Endothelial cell of umbilical vein (primary cell): ENCODE measurements around the gene EHMT1. TPM values are rescaled to one million over a fixed set of nuclear protein-coding genes. Genes with fewer than 3 reads are reported as not detected.

ENCODE experiments used
- BruUV-seq: library from RNA; stranded (reverse); fragments of 400-500 nt; replicated peaks from 2 replicates; lab custom pipeline; 2021; lab: Mats Ljungman, UMichigan
- CTCF ChIA-PET: fragments of 300-600, 350-600 bp; sonication (Branson Sonifier 250); formaldehyde crosslinking; loops from one replicate; lab custom pipeline; 2021; ENCODE audit warnings: antibody characterized with exemption, inconsistent platforms; lab: Charles Lee
- POLR2A ChIA-PET: fragments of 300-600, 350-600 bp; sonication (Branson Sonifier 250); formaldehyde crosslinking; loops from one replicate; lab custom pipeline; 2021; ENCODE audit warnings: antibody characterized with exemption, inconsistent platforms; lab: Charles Lee
- DNase-seq: peaks from one replicate; pipeline ENCODE4 v3.0.0-alpha.2; 2011; ENCODE audit warnings: low read depth, low spot score
- FAIRE-seq: peaks from 2 replicates; lab custom pipeline; 2011; peaks lifted over from hg19 to GRCh38; lab: Jason Lieb, UNC
- H2AFZ ChIP-seq: 2 replicates; pipeline ENCODE4 v1.6.0; 2012; ENCODE audit warnings: low read depth, low read length, control low read depth, inconsistent platforms
- H3K27ac ChIP-seq: 2 replicates; pipeline ENCODE4 v1.5.1; 2011; ENCODE audit warnings: low read depth, mild to moderate bottlenecking, control low read depth, low read length, moderate library complexity; ENCODE audit not compliant: insufficient read depth
- H3K27me3 ChIP-seq, 2 experiments: 2 replicates each; pipeline versions ENCODE4 v1.6.0 to v1.6.1; 2011; ENCODE audit warnings: low read length in 2 of 2, mixed read lengths in 1 of 2; ENCODE audit not compliant: control insufficient read depth in 2 of 2, insufficient read depth in 2 of 2
- H3K36me3 ChIP-seq, 2 experiments: 2 replicates in 1 of 2; 3 replicates in 1 of 2; pipeline ENCODE4 v1.5.1; 2011; ENCODE audit warnings: low read length in 2 of 2, mild to moderate bottlenecking in 1 of 2, moderate library complexity in 1 of 2; ENCODE audit not compliant: control insufficient read depth in 2 of 2, insufficient read depth in 2 of 2; ENCODE audit errors: extremely low read depth in 1 of 2
- H3K4me1 ChIP-seq: 3 replicates; pipeline ENCODE4 v1.5.1; 2011; ENCODE audit warnings: mild to moderate bottlenecking, low read length; ENCODE audit not compliant: control insufficient read depth, insufficient read depth; ENCODE audit errors: extremely low read depth
- H3K4me2 ChIP-seq: 2 replicates; pipeline ENCODE4 v1.6.1; 2011; ENCODE audit warnings: low read length, control low read depth, mixed read lengths; ENCODE audit not compliant: insufficient read depth
- H3K4me3 ChIP-seq, 3 experiments: fragments of 200-600 bp in 1 of 3; sonication (generic), shearing (Covaris generic) in 1 of 3; replicated peaks in 1 of 3; 2 replicates each; pipeline ENCODE4 v1.5.1; 2011 to 2016; ENCODE audit warnings: control low read depth in 3 of 3, low read length in 3 of 3, mild to moderate bottlenecking in 2 of 3, inconsistent platforms in 1 of 3, low read depth in 1 of 3, moderate library complexity in 1 of 3; ENCODE audit not compliant: insufficient read depth in 1 of 3
- H3K79me2 ChIP-seq: 2 replicates; pipeline ENCODE4 v1.6.0; 2012; ENCODE audit warnings: low read length, inconsistent platforms; ENCODE audit not compliant: control insufficient read depth, insufficient read depth
- H3K9ac ChIP-seq: replicated peaks from 2 replicates; pipeline ENCODE3; 2011; ENCODE audit warnings: low read length, control low read depth; ENCODE audit not compliant: insufficient read depth; ENCODE audit errors: extremely low read depth
- H3K9me1 ChIP-seq: replicated peaks from 3 replicates; pipeline ENCODE4 v1.6.0; 2011; ENCODE audit warnings: mild to moderate bottlenecking, low read length; ENCODE audit not compliant: control insufficient read depth, insufficient read depth; ENCODE audit errors: extremely low read depth
- H3K9me3 ChIP-seq: replicated peaks from 2 replicates; pipeline ENCODE4 v1.5.1; 2012; ENCODE audit warnings: low read length, inconsistent platforms; ENCODE audit not compliant: control insufficient read depth, insufficient read depth
- H4K20me1 ChIP-seq: replicated peaks from 2 replicates; pipeline ENCODE3; 2011; ENCODE audit warnings: mild to moderate bottlenecking, low read length; ENCODE audit not compliant: control insufficient read depth, insufficient read depth; ENCODE audit errors: extremely low read depth
- CTCF ChIP-seq, 2 donors: IDR thresholded peaks; 1 replicate in 1 of 2; 2 replicates in 1 of 2; pipeline ENCODE4 v1.5.1; 2011; ENCODE audit warnings: low read length in 2 of 2, mild to moderate bottlenecking in 2 of 2, moderate library complexity in 2 of 2, control low read depth in 1 of 2, inconsistent platforms in 1 of 2, low read depth in 1 of 2; ENCODE audit not compliant: insufficient read depth in 1 of 2; ENCODE audit errors: extremely low read depth in 1 of 2
- EZH2 ChIP-seq: IDR thresholded peaks from 2 replicates; pipeline ENCODE4 v1.6.1; 2012; ENCODE audit warnings: borderline replicate concordance, low read depth, mild to moderate bottlenecking, moderate library complexity, low read length, inconsistent platforms; ENCODE audit not compliant: severe bottlenecking
- FOS ChIP-seq: IDR thresholded peaks from 2 replicates; pipeline ENCODE4 v1.6.1; 2011; ENCODE audit warnings: mild to moderate bottlenecking, low read length, moderate library complexity, borderline replicate concordance; ENCODE audit not compliant: insufficient read depth
- GATA2 ChIP-seq: IDR thresholded peaks from 2 replicates; pipeline ENCODE4 v1.7.0; 2011; ENCODE audit warnings: low read depth, mild to moderate bottlenecking, moderate library complexity, mixed read lengths, low read length; ENCODE audit not compliant: insufficient read length, insufficient read depth
- JUN ChIP-seq: IDR thresholded peaks from 2 replicates; pipeline ENCODE4 v1.6.1; 2011; ENCODE audit warnings: borderline replicate concordance, low read depth; ENCODE audit not compliant: insufficient read length, insufficient read depth
- MAX ChIP-seq: IDR thresholded peaks from 2 replicates; pipeline ENCODE4 v1.6.1; 2011; ENCODE audit not compliant: insufficient read depth, insufficient read length
- MYC ChIP-seq: IDR thresholded peaks from one replicate; pipeline ENCODE4 v1.6.1; 2011; ENCODE audit warnings: mild to moderate bottlenecking, low read depth, low read length
- POLR2A ChIP-seq: IDR thresholded peaks from 2 replicates; pipeline ENCODE4 v1.6.1; 2012; ENCODE audit warnings: low read depth, mild to moderate bottlenecking, control low read depth, low read length
- POLR2AphosphoS5 ChIP-seq: IDR thresholded peaks from 2 replicates; pipeline ENCODE4 v1.6.1; 2012; ENCODE audit warnings: low read depth, mild to moderate bottlenecking, control low read depth, low read length, moderate library complexity; ENCODE audit not compliant: insufficient read depth
- dilution Hi-C: fragments of 300-500 bp; cut with MboI; formaldehyde crosslinking; loops from one replicate; pipeline ENCODE4 v1.15.0; 2019; ENCODE audit warnings: low sequenced_read_pairs; ENCODE audit not compliant: extremely low pct_ligation_motif_present
- intact Hi-C: fragments of 100-400 bp; cut with micrococcal nuclease; formaldehyde crosslinking; loops from one replicate; pipeline ENCODE4 v1.10.0; 2022
- polyA plus RNA-seq, 4 experiments: library from polyadenylated mRNA; depleted of rRNA in 3 of 4; stranded (reverse) in 3 of 4; unstranded in 1 of 4; fragments of >200 nt; gene quantifications; 2 replicates each; pipeline versions ENCODE4 v1.2.1 to v1.2.3, GENCODE V29; 2011 to 2012; ENCODE audit warnings: missing spikeins in 1 of 4
- total RNA-seq: library from RNA; stranded (reverse); gene quantifications from 2 replicates; pipeline ENCODE4 v1.2.3, GENCODE V29; 2021

EHMT1 gene
- total and polyA plus RNA-seq, 2 donors (not counting 3 experiments of a cell fraction or from before 2014, with no cell fraction given): 48.2 to 104 TPM

GRCh38 chr9:137668203-137668602, 49.4 kb downstream of the EHMT1 start:
- DNase-seq (no peak), FAIRE-seq (no peak)
- Histone ChIP-seq H3K4me3 (no peak overlapping the region), H3K36me3 (peaks cover 0 to 3% of the 10 kb centered on the region in 2 experiments), H3K9me3 (no peaks in the 10 kb centered on the region), H2AFZ (no peak overlapping the region), H3K9ac (no peak overlapping the region), H3K27me3 (no peaks in the 10 kb centered on the region), H3K79me2 (peaks cover 69% of the 10 kb centered on the region), H3K27ac (no peak overlapping the region), H3K4me2 (no peak overlapping the region), H3K4me1 (peaks cover 13% of the 10 kb centered on the region), H3K9me1 (no peaks in the 10 kb centered on the region), H4K20me1 (peaks cover 3% of the 10 kb centered on the region)
- BruUV-seq: no TSS peak
- intact Hi-C loops (no loop called here), dilution Hi-C loops (no loop called here)
- ChIA-PET CTCF (no interaction called here), POLR2A (no interaction called here)
- TF ChIP-seq JUN: no peak
- TF ChIP-seq POLR2A: no peak
- no peak for TF ChIP-seq POLR2AphosphoS5
- no peak for TF ChIP-seq FOS
- no peak for TF ChIP-seq EZH2
- no peak for TF ChIP-seq MYC
- TF ChIP-seq MAX: no peak
- TF ChIP-seq GATA2: no peak
- no peak for TF ChIP-seq CTCF (IDR thresholded peaks at IDR 0.05; ENCODE audit: extremely low read depth in 1 of 2, insufficient read depth in 1 of 2, low read depth in 1 of 2, low read length in 2 of 2)
